GM19372 (cell line): ENCODE results near the gene MCM8.
"Not testable (repeated sequence)": the region's sequence is repeated elsewhere in the genome, so short reads cannot be mapped to it uniquely, and the experiment has no call there.

Experiments used
- ATAC-seq: cut with Tn5 transposase; IDR thresholded peaks from one replicate; pipeline ENCODE4 v1.9.1; 2021; ENCODE audit warnings: mild to moderate bottlenecking, low read depth, moderate library complexity; ENCODE audit not compliant: unreplicated experiment

Gene MCM8

GRCh38 chr20:5991623-5992441 lies 41.4 kb downstream of the MCM8 start:
- ATAC-seq = no peak

GRCh38 chr20:5996765-5997164 lies 46.3 kb downstream of the MCM8 start:
- peak; percentile 98 for ATAC-seq

- no peak for ATAC-seq
Observed at GRCh38 chr20:5999783-6000182, 49.3 kb downstream of the MCM8 start.

- no peak for ATAC-seq
Observed at GRCh38 chr20:6000871-6001270, 50.4 kb downstream of the MCM8 start.

- ATAC-seq = no peak
Observed at GRCh38 chr20:6006603-6006949, 56.1 kb downstream of the MCM8 start.

GRCh38 chr20:6007094-6007528 lies 56.7 kb downstream of the MCM8 start:
- no peak for ATAC-seq

GRCh38 chr20:6007529-6008103 lies 57.2 kb downstream of the MCM8 start:
- ATAC-seq = no peak

- no peak for ATAC-seq
Observed at GRCh38 chr20:6008254-6008653, 57.8 kb downstream of the MCM8 start.

GRCh38 chr20:6012179-6012578 lies 61.7 kb downstream of the MCM8 start:
- no peak for ATAC-seq

- no peak for ATAC-seq
Observed at GRCh38 chr20:6014017-6014416, 63.6 kb downstream of the MCM8 start.

GRCh38 chr20:6014957-6015356 lies 64.5 kb downstream of the MCM8 start:
- no peak for ATAC-seq

GRCh38 chr20:6017467-6017866 lies 67.0 kb downstream of the MCM8 start:
- no peak for ATAC-seq

GRCh38 chr20:6017880-6018279 lies 67.4 kb downstream of the MCM8 start:
- ATAC-seq = no peak

- ATAC-seq = no peak
Observed at GRCh38 chr20:6024768-6025167, 74.3 kb downstream of the MCM8 start.

- ATAC-seq = no peak
Observed at GRCh38 chr20:6026051-6026450, 75.6 kb downstream of the MCM8 start.

GRCh38 chr20:6028818-6029217 lies 78.4 kb downstream of the MCM8 start:
- ATAC-seq = no peak

GRCh38 chr20:6029538-6029937 lies 79.1 kb downstream of the MCM8 start:
- no peak for ATAC-seq

GRCh38 chr20:6030453-6031080 lies 80.1 kb downstream of the MCM8 start:
- ATAC-seq = no peak

- not testable (repeated sequence) for ATAC-seq
Observed at GRCh38 chr20:6032907-6033306, 82.5 kb downstream of the MCM8 start.

- ATAC-seq = no peak
Observed at GRCh38 chr20:6034134-6034969, 83.9 kb downstream of the MCM8 start.

GRCh38 chr20:6036213-6036612 lies 85.8 kb downstream of the MCM8 start:
- ATAC-seq = no peak
